Epithelial cell of esophagus (primary cell): ENCODE measurements around the gene SLC22A3.

ENCODE experiments used
- DNase-seq: peaks from one replicate; pipeline ENCODE4 v3.0.0; 2010; ENCODE audit warnings: low read depth
- H3K4me3 ChIP-seq: 2 replicates; pipeline ENCODE4 v1.5.1; 2011; ENCODE audit warnings: mild to moderate bottlenecking, low read length, control low read depth
- TF ChIP-seq, protein P1 (sequence below): IDR thresholded peaks from 2 replicates; pipeline ENCODE4 v1.5.1; 2011; ENCODE audit warnings: low read depth, mild to moderate bottlenecking, low read length, control low read depth, inconsistent platforms; ENCODE audit not compliant: insufficient read depth; ENCODE audit errors: missing control alignments

The SLC22A3 gene

DNA sequence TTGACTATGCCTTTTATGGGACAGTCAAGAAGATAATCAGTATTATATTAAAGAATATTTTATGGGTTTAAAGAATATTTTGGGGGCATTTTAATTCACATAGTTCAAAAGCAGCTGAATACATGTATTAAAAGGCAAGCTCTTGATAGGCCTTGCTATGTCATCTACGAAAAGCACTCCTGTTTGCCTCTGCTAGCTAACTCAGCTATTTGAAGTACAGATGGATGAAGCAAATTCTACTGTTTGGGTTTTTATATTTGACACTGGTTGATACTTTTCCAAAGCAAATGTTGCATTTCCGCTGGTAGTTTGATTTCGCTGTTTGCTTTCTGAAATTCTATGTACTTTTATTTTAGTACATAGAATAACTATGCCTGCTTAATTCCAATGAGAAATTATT lies 47.0 kb downstream of the SLC22A3 start:
- TF ChIP-seq, protein P1, sequence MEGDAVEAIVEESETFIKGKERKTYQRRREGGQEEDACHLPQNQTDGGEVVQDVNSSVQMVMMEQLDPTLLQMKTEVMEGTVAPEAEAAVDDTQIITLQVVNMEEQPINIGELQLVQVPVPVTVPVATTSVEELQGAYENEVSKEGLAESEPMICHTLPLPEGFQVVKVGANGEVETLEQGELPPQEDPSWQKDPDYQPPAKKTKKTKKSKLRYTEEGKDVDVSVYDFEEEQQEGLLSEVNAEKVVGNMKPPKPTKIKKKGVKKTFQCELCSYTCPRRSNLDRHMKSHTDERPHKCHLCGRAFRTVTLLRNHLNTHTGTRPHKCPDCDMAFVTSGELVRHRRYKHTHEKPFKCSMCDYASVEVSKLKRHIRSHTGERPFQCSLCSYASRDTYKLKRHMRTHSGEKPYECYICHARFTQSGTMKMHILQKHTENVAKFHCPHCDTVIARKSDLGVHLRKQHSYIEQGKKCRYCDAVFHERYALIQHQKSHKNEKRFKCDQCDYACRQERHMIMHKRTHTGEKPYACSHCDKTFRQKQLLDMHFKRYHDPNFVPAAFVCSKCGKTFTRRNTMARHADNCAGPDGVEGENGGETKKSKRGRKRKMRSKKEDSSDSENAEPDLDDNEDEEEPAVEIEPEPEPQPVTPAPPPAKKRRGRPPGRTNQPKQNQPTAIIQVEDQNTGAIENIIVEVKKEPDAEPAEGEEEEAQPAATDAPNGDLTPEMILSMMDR = no peak
- no peak overlapping the region for H3K4me3 ChIP-seq
- no peak for DNase-seq

- TF ChIP-seq, protein P1 = no peak
- DNase-seq = no peak
- H3K4me3 ChIP-seq = no peak overlapping the region
Measured at GRCh38 chr6:160396292-160396691, 48.1 kb downstream of the SLC22A3 start.

DNA sequence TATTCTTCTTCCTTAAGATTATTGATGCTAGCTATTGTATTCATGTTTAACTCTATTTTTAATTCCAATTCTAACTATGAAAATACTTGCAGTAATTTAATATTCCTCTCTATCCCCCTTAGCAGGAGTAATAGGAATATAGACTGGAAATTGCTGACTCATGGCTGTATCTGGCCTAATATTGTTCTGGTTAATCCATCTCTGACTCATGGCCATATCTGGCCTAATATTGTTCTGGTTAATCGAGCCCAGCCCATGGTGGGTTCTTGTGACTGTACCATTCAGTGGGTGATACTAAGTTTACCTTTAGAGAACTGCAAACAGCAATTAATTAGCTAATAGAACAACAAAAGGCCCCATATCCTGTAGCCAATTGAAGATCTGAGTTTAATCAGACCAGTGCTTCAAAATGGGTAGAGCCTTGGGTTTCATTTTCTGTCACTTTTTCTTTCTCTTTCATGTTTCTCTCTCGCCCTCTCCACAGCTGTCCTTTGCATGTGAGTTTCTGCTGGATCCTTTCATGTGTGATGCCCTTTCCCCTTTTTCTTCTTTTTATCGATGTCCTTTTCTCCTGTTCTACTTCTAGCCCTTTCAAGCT lies 50.6 kb downstream of the SLC22A3 start:
- TF ChIP-seq, protein P1 = no peak
- H3K4me3 ChIP-seq = no peak overlapping the region
- peak; percentile 74 for DNase-seq

DNA sequence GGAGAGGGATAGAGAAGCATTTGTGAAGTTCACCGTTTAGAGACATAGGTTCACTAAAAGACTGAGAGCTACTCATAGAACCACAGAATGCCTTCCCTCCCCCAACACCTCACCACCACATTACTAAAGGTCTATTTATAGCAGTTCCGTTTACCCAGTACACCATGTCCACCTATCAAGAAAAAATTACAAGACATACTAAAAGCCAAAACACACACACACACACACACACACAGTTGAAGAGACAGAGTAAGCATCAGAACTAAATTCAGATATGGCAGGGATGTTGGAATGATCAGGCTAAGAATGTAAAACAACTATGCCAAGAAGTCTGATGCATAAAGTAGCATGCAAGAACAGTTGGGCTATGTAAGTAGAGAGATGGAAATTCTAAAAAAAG lies 52.3 kb downstream of the SLC22A3 start:
- no peak overlapping the region for H3K4me3 ChIP-seq
- TF ChIP-seq, protein P1 = no peak
- no peak for DNase-seq

GRCh38 chr6:160408528-160408927 lies 60.4 kb downstream of the SLC22A3 start:
- TF ChIP-seq, protein P1 = no peak
- no peak for DNase-seq
- H3K4me3 ChIP-seq = no peak overlapping the region

DNA sequence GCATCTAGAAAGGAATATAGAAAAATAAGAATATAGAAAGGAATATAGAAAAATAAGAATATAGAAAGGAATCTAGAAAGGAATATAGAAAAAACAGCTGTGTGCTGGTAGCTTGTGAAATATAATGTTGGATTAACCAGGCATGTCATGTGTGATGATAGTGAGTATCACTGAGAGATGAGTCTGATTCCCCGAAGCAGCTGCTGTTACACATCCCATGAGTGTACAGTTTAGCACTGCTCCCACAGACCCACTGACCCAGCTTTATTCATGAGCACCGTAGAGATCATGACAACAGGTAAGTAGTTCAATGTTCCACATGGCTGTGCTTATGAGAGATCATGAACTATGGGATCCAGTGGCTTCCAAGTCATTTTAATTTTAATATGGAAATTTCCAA lies 64.8 kb downstream of the SLC22A3 start:
- TF ChIP-seq, protein P1 = no peak
- DNase-seq = no peak
- H3K4me3 ChIP-seq = no peak overlapping the region

- TF ChIP-seq, protein P1 = no peak
- DNase-seq = no peak
- H3K4me3 ChIP-seq = no peak overlapping the region
Measured at GRCh38 chr6:160417146-160417545, 69.0 kb downstream of the SLC22A3 start.
